Cardiac fibroblast (primary cell): Measurements from ENCODE around the gene COL1A1.

Source experiments
- DNase-seq, 2 donors: peaks; one replicate each; pipeline versions ENCODE4 v3.0.0 to v3.0.0-alpha.2; 2010; ENCODE audit warnings: low read depth in 2 of 2
- H3K4me3 ChIP-seq, 2 donors: replicated peaks in 1 of 2; 1 replicate in 1 of 2; 2 replicates in 1 of 2; pipeline ENCODE4 v1.5.1; 2011; ENCODE audit warnings: low read depth in 2 of 2, low read length in 2 of 2, mild to moderate bottlenecking in 2 of 2, moderate library complexity in 1 of 2
- CTCF ChIP-seq: IDR thresholded peaks from one replicate; pipeline ENCODE4 v1.5.1; 2011; ENCODE audit warnings: low read depth, mild to moderate bottlenecking, low read length, inconsistent platforms

Gene COL1A1

DNA sequence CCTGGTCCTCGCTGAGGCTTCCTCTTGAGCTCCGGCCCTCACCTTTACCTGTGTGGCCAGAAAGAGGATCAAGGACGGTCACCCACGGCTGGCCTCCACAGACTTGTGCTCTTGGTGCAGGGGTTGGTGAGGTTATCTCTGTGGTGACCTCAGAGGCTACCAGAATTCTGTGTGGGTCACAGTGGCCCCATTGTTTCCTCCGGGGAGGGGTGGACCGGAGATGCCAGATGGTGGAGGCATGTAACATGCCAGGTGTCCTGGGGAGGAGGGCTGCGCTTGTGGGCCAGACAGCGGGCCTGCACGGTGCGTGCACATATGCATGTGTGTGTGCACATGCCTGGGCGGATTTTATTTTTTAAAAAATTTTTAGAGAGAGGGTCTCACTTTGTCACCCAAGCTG is 29.3 kb downstream of the COL1A1 start:
- no peak overlapping the region for H3K4me3 ChIP-seq
- no peak for TF ChIP-seq CTCF
- peak in 1 of 2 donors; percentile 6 for DNase-seq

DNA sequence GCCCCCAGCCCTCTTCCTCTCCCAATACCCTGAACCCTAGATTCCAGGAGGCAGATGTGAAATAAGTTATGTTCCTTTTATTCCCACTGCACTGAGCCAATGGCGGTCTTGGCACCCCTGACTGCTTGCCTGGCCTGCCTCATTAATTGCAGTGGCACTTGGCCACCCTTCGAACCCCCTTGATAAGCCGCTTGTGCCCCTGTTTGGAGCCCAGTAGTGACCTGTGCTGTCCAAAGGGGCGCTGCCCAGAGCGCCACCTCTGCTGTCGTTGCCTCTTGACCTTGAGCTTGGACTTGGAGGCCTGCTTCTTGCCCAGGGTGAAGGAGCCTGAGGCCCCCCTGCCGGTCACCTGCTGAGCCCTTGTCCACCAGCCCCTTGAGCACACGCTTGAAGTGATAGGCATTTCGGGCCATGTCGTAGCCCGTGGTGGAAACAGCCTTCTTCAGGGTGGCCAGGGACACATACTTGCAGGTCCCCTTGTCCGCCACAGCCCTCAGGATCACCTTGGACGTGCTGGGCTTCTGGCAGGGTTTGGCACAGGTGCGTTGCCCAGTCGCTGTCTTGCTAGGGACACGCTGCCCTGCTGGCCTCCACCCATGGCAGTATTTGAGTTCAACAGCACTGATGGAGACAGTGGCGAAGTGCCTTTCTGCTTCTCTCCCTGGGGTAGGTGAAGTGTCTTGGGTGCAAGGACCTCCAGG is 29.9 kb downstream of the COL1A1 start:
- peak in 1 of 2 donors; percentile 8 for DNase-seq
- TF ChIP-seq CTCF, result no peak
- H3K4me3 ChIP-seq, result no peak overlapping the region

DNA sequence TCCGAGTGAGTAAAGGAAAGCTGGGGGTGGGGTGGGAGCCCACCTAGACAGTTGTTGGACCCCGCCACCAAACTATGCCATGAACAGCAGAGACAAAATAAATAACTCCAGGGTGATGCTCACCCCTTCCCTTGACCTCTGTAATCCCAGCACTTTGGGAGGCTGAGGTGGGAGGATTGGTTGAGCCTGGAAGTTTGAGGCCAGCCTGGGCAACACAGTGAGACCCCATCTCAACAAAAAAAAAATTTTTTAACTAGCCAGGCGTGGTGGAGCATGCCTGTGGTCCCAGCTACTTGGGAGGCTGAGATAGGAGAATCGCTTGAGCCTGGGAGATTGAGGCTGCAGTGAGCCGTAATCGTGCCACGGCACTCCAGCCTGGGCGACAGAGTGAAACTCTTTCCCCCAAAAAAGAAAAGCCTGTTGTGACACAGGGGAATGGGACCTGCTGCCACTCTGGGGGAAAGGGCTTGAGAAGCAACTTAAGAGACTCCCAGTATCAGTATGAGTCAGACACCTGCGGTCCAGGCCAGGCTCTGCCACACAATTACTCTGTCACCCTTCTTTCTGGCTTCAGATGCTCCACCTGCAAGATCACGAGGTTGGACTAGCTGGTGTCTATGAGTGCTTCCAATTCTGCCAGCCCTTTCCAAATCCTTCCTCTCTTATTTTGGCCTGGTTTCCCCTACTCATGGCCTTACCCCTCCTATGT is 30.6 kb downstream of the COL1A1 start:
- no peak for TF ChIP-seq CTCF
- no peak overlapping the region for H3K4me3 ChIP-seq
- peak in 1 of 2 donors; percentile 19 for DNase-seq

- no peak for TF ChIP-seq CTCF
- DNase-seq, result no peak
- no peak overlapping the region for H3K4me3 ChIP-seq
These were observed 31.5 kb downstream of the COL1A1 start for GRCh38 chr17:50169881-50170459.

DNA sequence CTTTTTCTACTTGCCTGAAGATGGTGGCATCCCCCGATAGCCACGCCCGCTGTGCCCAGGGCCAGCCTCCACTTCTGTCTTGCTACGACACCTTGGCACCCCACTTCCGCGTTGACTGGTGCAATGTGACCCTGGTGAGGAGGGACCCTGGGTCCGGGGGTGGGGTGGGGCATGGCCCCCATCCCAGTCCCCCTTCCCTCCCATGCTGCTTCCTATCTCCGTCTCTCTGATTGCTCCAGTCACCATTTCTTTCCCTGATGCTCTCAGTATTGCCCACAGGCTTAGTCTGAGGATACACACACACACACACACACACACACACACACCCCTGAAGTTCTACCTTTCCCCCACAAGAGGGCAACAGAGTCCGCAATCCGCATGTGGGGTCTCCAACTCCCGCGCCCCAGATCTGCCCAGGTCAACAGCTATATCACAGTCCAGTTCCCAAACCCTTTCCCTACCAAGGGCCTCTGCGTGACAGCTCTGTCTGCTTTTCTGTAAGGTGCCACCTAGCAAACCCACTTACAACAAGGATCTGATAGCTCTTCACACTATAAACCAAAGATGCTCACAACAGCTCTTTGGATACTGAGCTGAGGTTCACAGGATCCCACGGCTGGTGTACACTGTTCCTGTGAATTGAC is 32.2 kb downstream of the COL1A1 start:
- peak; percentile 89 for TF ChIP-seq CTCF
- no peak overlapping the region for H3K4me3 ChIP-seq
- peak; percentile 81 to 84 for DNase-seq

DNA sequence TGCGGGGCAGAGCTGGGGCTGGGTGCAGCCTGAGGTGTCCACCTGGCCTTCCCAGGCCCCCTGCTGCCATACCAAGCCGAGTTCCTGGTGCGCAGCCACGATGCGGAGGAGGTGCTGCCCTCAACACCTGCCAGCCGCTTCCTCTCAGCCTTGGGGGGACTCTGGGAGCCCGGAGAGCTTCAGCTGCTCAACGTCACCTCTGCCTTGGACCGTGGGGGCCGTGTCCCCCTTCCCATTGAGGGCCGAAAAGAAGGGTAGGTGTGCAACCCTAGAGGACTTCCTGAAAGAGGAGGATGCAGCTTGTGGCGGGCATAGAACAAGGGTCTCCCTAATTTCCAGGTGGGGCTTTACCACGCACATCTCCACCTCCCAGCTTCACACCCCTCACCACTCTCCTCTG is 33.1 kb downstream of the COL1A1 start:
- no peak for TF ChIP-seq CTCF
- no peak overlapping the region for H3K4me3 ChIP-seq
- no peak for DNase-seq
